RPMI7951 (cell line): ENCODE results near the gene CDK13. TPM values are rescaled to one million over a fixed set of nuclear protein-coding genes. Genes with fewer than 3 reads are reported as not detected.
"Not testable (repeated sequence)": the region's sequence is repeated elsewhere in the genome, so short reads cannot be mapped to it uniquely, and the experiment has no call there.

Experiments
- DNase-seq: peaks from one replicate; pipeline ENCODE4 v3.0.0-alpha.2; 2012; ENCODE audit warnings: low read depth
- total RNA-seq: library from RNA; depleted of rRNA; stranded (reverse); fragments of >200 nt; shearing (Covaris generic); gene quantifications from 2 replicates; pipeline ENCODE4 v1.2.3, GENCODE V29; 2014; rRNA removed

The CDK13 gene
- total RNA-seq, result 32.7 and 43.1 TPM in 2 replicates

DNA sequence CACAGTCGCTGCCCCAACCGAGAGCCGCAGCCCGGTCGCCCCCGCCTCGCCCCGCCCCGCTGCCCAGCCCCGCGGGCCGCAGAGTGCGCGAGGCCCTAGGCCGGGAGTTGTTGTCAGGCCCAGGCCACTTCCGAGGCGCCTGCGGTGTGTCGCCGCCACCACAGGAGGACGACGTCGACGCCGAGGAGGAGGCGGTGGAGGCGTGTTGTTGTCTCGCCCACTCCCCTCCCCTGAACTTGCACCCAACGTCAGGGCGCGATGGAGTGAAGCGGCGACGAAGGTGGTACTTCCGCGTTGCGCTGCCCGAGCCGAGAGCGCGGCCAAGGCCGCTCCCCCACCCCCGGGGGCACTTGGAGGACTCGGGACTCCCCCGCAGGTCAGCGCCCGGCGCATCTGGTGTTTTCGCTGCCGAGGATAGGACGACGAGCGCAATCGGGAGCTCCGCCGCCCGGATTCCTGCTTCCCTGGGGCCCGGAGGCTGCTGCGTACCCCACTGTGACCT is at the start of gene CDK13:
Gene CDK13 (plus strand): TSS at position 286 of the 502 bp plus-strand sequence. CDS start 386 bp downstream, outside the sequence.
- peak; percentile 86 for DNase-seq

DNA sequence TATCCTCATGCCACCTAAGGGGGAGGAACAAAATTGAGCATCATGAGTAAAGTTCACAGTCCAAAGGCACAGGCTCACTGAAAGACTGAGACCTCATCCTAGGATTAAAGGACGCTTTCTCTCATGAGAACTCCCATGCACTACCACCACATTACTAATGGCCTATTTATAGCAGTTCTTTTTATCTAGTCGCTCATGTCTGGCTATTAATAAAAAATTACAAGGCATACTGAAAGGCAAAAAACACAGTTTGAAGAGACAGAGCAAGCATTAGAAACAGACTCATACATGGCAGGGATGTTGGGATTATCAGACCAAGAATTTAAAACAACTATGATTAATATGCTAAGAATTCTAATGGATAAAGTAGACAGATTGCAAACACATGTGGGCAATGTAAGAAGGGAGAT is 46.0 kb upstream of the CDK13 start:
- no peak for DNase-seq

GRCh38 chr7:39908141-39908540 is 41.9 kb upstream of the CDK13 start:
- no peak for DNase-seq

GRCh38 chr7:39908973-39909372 is 41.1 kb upstream of the CDK13 start:
- no peak for DNase-seq

GRCh38 chr7:39909526-39909925 is 40.5 kb upstream of the CDK13 start:
- DNase-seq, result no peak

GRCh38 chr7:39910108-39910869 is 39.8 kb upstream of the CDK13 start:
- peak; percentile 34 for DNase-seq

GRCh38 chr7:39911167-39911566 is 38.9 kb upstream of the CDK13 start:
- no peak for DNase-seq

- DNase-seq, result not testable (repeated sequence)
These were observed 34.2 kb upstream of the CDK13 start for GRCh38 chr7:39915847-39916246.

- no peak for DNase-seq
These were observed 30.4 kb upstream of the CDK13 start for GRCh38 chr7:39919646-39920045.

GRCh38 chr7:39921506-39922175 is 28.4 kb upstream of the CDK13 start:
- no peak for DNase-seq

DNA sequence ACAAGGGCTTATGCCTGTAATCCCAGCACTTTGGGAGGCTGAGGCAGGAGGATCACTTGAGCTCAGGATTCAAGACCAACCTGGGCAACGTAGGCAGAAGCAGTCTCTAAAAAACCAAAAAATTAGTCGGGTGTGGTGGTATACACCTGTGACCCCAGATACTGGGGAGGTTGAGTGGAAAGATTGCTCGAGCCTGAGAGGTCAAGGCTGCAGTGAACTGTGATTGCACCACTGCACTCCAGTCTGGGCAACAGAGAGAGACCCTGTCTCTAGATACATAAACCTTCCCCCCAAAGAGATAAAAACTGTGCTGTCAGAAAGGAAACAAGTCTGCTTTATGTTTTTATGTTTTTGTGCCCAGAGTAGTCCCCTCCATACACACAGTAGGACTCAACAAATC is 27.5 kb upstream of the CDK13 start:
- DNase-seq, result no peak

- DNase-seq, result no peak
These were observed 27.0 kb upstream of the CDK13 start for GRCh38 chr7:39923091-39923490.

GRCh38 chr7:39924122-39924521 is 25.9 kb upstream of the CDK13 start:
- DNase-seq, result no peak

DNA sequence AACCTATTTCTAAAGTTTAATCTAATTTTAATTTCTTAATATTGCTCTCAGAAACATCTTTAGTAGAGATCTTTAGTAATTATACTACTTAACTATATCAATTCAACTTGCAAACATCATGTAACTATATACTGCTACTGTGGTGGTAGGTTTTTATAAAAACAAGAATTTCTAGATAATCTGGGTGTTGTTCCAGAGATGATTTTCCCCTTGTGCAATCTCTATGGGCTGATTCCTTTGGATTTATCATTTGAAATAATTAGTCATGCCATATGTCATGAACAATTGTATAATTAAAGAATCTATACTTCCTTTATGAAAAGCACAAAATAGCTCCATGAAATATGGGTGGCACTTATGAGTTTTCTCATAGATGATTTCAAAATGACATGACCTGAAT is 23.9 kb upstream of the CDK13 start:
- DNase-seq, result no peak

DNA sequence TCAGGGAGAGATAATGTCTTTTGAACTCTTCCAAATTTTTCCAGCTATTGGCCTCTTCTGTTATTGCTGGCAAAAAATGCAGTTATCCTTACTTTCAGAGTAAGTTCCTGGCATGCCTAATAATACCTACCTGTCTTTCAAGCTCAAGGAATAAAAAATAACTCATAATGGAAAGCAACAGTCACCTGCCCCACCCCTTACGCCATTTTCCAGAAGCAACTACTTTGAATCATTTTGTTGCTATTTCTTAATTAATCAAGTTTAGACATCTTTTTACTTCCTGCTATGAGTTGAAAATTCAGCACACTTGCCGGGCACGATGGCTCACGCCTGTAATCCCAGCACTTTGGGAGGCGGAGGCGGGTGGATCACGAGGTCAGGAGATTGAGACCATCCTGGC is 23.0 kb upstream of the CDK13 start:
- no peak for DNase-seq

GRCh38 chr7:39934132-39934531 is 15.9 kb upstream of the CDK13 start:
- no peak for DNase-seq

DNA sequence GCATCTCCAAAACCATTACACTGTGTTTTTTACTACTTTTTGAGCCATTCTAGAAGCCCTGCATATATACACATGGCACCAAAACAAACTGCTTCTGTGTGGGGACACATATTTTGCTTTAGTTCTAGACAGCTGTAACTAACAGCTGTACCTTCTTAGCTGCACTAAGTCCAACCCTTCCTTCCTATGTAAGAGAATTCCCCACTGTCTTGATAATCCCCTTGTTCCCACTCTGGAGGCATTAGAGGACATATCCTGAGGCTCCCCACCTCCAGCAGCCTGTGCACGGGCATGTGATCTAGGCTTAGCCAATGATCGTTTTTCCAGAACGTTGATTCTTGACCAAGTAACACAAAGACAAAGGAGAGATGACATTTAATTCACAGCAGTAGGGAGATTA is 13.3 kb upstream of the CDK13 start:
- no peak for DNase-seq

- DNase-seq, result no peak
These were observed 12.5 kb upstream of the CDK13 start for GRCh38 chr7:39937366-39938153.

DNA sequence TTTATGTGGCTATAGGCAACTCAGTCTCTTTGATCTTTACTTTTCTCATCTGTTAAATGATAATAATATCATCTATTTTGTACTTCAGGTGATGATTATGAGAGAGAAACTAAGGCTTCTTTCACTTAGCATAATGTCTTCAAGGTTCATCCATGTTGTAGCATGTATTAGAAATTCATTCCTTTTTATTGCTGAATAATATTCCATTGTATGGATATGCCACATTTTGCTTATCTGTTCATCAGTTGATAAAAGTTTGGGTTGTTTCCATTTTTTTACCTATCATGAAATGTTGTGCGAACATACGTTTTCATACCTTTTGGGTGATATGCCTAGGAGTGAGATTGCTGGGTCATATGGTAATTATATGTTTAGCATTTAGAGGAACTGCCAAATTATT is 7.2 kb upstream of the CDK13 start:
- no peak for DNase-seq

DNA sequence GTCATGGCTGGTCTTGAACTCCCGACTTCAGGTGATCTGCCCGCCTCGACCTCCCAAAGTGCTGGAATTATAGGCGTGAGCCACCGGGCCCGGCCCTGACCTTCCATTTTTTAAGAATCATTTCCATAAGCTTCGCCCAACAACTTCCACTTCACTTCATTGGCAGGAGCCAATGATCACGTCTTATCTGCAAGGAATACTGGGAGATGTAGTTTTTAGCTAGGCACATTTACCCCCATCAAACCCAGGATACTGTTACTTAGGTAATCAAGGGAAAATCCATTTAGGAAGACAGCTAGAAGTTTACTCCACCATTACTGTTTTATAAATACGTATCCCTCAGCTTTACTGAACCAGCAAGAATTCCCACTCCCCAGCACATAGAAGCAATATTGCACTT is 3.4 kb upstream of the CDK13 start:
- DNase-seq, result no peak

DNA sequence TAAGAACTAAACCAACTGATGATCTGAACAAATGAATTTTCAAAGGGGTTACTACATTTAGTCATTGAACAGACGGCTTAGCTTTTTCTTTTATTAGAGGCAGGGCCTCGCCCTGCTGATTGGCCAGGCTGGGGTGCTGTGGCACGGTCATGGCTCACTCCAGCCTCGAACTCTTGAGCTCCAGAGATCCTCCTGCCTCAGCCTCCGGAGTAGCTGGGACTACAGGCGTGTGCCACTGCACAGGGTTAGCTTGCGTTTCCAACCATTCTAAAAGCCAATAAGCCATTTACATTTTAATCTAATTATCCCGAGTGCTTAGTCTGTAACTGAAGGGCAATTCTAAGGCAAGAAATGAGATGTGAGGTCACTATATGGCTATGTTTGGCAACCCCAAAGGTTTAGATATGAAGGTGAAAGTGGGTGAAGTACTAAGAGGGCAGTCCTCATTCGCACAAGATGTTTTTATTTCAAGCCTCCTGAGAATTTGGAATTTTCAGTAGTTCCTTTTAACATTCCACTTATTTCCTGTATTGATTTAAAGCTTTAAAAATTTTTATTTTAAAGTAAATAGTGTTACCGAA is 1.6 kb upstream of the CDK13 start:
- DNase-seq, result peak; percentile 7
